Left ventricle myocardium inferior (tissue), 1 donor: ENCODE data around the gene PRRX2. TPM values are rescaled to one million over a fixed set of nuclear protein-coding genes. Genes with fewer than 3 reads are reported as not detected.
"Not testable (repeated sequence)": the region's sequence is repeated elsewhere in the genome, so short reads cannot be mapped to it uniquely, and the experiment has no call there.

Experiments
- DNase-seq: peaks from one replicate; pipeline ENCODE4 v3.0.0-alpha.2; 2020
- H3K27ac ChIP-seq: fragments of 200-600 bp; replicated peaks from 2 replicates; pipeline ENCODE4 v1.8.0; 2021
- H3K27me3 ChIP-seq: fragments of 200-600 bp; 2 replicates; pipeline ENCODE4 v1.8.0; 2021; ENCODE audit warnings: low read depth
- H3K36me3 ChIP-seq: fragments of 200-600 bp; 2 replicates; pipeline ENCODE4 v1.8.0; 2021
- H3K4me1 ChIP-seq: fragments of 200-600 bp; 2 replicates; pipeline ENCODE4 v1.8.0; 2021
- H3K4me3 ChIP-seq: fragments of 200-600 bp; 2 replicates; pipeline ENCODE4 v1.8.0; 2021; ENCODE audit warnings: mild to moderate bottlenecking, moderate library complexity
- H3K9me3 ChIP-seq: fragments of 200-600 bp; replicated peaks from 2 replicates; pipeline ENCODE4 v1.8.0; 2021
- CTCF ChIP-seq: fragments of 200-600 bp; IDR thresholded peaks from 2 replicates; pipeline ENCODE4 v1.8.0; 2021; ENCODE audit warnings: antibody characterized with exemption, mild to moderate bottlenecking, borderline replicate concordance
- intact Hi-C: fragments of 100-400 bp; cut with micrococcal nuclease; formaldehyde crosslinking; loops from one replicate; pipeline ENCODE4 v1.11.0; 2022
- total RNA-seq: library from RNA; stranded (reverse); fragmentation: NEBNext Ultra II Directional; extraction: Animal tissue kit (Norgen Biotek cat#: 25700); gene quantifications from one replicate; pipeline ENCODE4 v1.2.1, GENCODE V29; 2021
- donor health status: DM: no; HTN: yes; CAD: no; lungs with severe emphysema.

The PRRX2 gene
- total RNA-seq, 1 donor from 2014 or later, result 0.85 TPM

- no peak for DNase-seq
- Histone ChIP-seq H3K27me3 (no peaks in the 10 kb centered on the region), H3K27ac (no peak overlapping the region), H3K36me3 (peaks cover 59% of the 10 kb centered on the region), H3K4me3 (no peak overlapping the region), H3K4me1 (peaks cover 50% of the 10 kb centered on the region), H3K9me3 (no peaks in the 10 kb centered on the region)
- no peak for TF ChIP-seq CTCF
- intact Hi-C loops, result no loop called here
These were observed 32.2 kb upstream of the PRRX2 start for GRCh38 chr9:129633207-129633606.

- Histone ChIP-seq H3K9me3 (no peaks in the 10 kb centered on the region), H3K4me1 (peaks cover 44% of the 10 kb centered on the region), H3K4me3 (no peak overlapping the region), H3K27me3 (no peaks in the 10 kb centered on the region), H3K27ac (no peak overlapping the region), H3K36me3 (peaks cover 66% of the 10 kb centered on the region)
- DNase-seq, result no peak
- intact Hi-C loops, result no loop called here
- TF ChIP-seq CTCF, result no peak
These were observed 31.6 kb upstream of the PRRX2 start for GRCh38 chr9:129633848-129634247.

DNA sequence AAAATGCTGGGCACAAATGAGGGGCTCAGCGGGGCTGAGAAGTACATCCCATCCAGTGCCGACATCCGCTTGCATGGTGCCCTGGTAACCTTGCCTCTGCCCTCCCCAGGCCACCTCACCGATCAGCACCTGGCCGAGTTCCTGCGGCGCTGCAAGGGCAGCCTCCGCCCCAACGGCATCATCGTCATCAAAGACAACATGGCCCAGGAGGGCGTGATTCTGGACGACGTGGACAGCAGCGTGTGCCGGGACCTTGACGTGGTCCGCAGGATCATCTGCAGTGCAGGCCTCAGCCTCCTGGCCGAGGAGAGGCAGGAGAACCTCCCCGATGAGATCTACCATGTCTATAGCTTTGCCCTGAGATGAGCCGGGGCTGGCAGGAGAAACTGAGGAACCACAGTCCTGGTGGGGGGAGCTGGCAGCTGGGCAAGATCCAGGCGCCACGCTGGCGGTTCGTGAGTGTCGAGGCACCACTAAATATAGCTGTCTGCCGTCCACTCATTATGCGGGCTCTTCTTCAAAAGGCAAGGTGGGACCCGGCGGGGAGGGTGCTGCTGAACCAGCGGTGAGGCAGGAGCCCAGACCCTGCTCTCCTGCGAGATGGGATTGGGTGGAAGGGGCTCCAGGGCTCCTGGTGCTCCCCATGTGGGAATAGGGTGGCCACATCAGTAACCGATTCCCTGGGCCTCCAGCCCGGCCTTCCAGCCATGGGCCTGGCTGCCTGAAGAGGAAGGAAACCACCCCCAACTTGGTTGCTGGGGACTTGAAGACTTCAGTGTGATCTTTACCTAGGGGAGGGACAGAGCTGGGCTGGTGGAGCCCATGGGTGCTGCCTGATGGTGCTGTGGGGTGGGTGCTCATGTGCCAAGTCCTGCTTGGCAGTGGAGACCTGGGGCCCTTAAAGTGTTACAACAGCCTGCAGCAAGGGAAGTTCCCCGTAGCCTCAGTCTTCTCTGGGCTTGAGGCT, 30.1 kb upstream of the PRRX2 start:
- H3K27ac ChIP-seq, result no peak overlapping the region
- no peak overlapping the region for H3K4me3 ChIP-seq
- peaks cover 74% of the 10 kb centered on the region for H3K36me3 ChIP-seq
- H3K9me3 ChIP-seq, result no peaks in the 10 kb centered on the region
- DNase-seq, result no peak
- peaks cover 40% of the 10 kb centered on the region for H3K4me1 ChIP-seq
- intact Hi-C loops, result no loop called here
- H3K27me3 ChIP-seq, result no peaks in the 10 kb centered on the region
- TF ChIP-seq CTCF, result no peak

DNA sequence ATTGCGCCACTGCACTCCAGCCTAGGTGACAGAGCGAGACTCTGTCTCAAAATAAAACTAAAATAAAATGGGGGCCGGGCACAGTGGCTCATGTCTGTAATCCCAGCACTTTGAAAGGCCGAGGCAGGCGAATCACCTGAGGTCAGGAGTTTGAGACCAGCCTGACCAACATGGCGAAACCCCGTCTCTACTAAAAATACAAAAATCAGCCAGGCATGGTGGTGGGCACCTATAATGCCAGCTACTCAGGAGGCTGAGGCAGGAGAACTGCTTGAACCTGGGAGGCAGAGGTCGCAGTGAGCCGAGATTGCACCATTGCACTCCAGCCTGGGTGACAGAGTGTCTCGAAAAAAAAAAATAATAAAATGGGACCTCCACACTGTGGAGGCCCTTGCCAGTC, 29.1 kb upstream of the PRRX2 start:
- H3K4me3 ChIP-seq, H3K27ac ChIP-seq, H3K27me3 ChIP-seq, H3K9me3 ChIP-seq, DNase-seq, intact Hi-C loops: not testable (repeated sequence)
- Histone ChIP-seq H3K4me1 (peaks cover 40% of the 10 kb centered on the region), H3K36me3 (peaks cover 74% of the 10 kb centered on the region)

- no peaks in the 10 kb centered on the region for H3K9me3 ChIP-seq
- intact Hi-C loops, result no loop called here
- peaks cover 39% of the 10 kb centered on the region for H3K4me1 ChIP-seq
- no peak for DNase-seq
- no peaks in the 10 kb centered on the region for H3K27me3 ChIP-seq
- H3K36me3 ChIP-seq, result peaks cover 74% of the 10 kb centered on the region
- TF ChIP-seq CTCF, result no peak
- H3K27ac ChIP-seq, result no peak overlapping the region
- no peak overlapping the region for H3K4me3 ChIP-seq
These were observed 28.3 kb upstream of the PRRX2 start for GRCh38 chr9:129637102-129637501.
